ENCODE results near the gene PLA2G3.

Gene PLA2G3

GRCh38 chr22:31088233-31088986, 51.9 kb downstream of the PLA2G3 start:
- Histone ChIP-seq H3K4me1 (ENCODE audit: low read length) (peaks cover 22% of the 10 kb centered on the region), H3K36me3 (replicated peaks; ENCODE audit: low read depth, low read length) (peaks cover 5% of the 10 kb centered on the region), H3K27me3 (ENCODE audit: low read depth, low read length) (no peaks in the 10 kb centered on the region), H3K4me2 (ENCODE audit: low read length) (no peak overlapping the region), H3K9me3 (ENCODE audit: insufficient read depth, low read length) (no peaks in the 10 kb centered on the region), H3K9ac (ENCODE audit: low read length) (no peak overlapping the region), H4K20me1 (ENCODE audit: insufficient read depth, low read length) (no peaks in the 10 kb centered on the region), H3K79me2 (ENCODE audit: low read length) (peaks cover 12% of the 10 kb centered on the region), H2AFZ (ENCODE audit: low read depth, low read length) (no peak overlapping the region), H3K4me3 (ENCODE audit: low read length) (no peak overlapping the region), H3K27ac (ENCODE audit: low read length) (no peak overlapping the region)
- TF ChIP-seq CTCF (IDR thresholded peaks at IDR 0.05; ENCODE audit: low read depth, low read length) (no peak), EZH2phosphoT487 (IDR thresholded peaks at IDR 0.05; ENCODE audit: low read depth) (no peak)

GRCh38 chr22:31087744-31088215, 52.5 kb downstream of the PLA2G3 start:
- no peaks in the 10 kb centered on the region for H3K27me3 ChIP-seq (ENCODE audit: low read depth, low read length)
- no peak overlapping the region for H3K4me2 ChIP-seq (ENCODE audit: low read length)
- peaks cover 19% of the 10 kb centered on the region for H3K79me2 ChIP-seq (ENCODE audit: low read length)
- no peaks in the 10 kb centered on the region for H3K9me3 ChIP-seq (ENCODE audit: insufficient read depth, low read length)
- no peak for TF ChIP-seq CTCF (IDR thresholded peaks at IDR 0.05; ENCODE audit: low read depth, low read length)
- TF ChIP-seq EZH2phosphoT487 (IDR thresholded peaks at IDR 0.05; ENCODE audit: low read depth), result no peak
- peaks cover 5% of the 10 kb centered on the region for H3K36me3 ChIP-seq (replicated peaks; ENCODE audit: low read depth, low read length)
- H3K4me3 ChIP-seq (ENCODE audit: low read length), result no peak overlapping the region
- H2AFZ ChIP-seq (ENCODE audit: low read depth, low read length), result no peak overlapping the region
- H3K9ac ChIP-seq (ENCODE audit: low read length), result no peak overlapping the region
- no peak overlapping the region for H3K27ac ChIP-seq (ENCODE audit: low read length)
- H3K4me1 ChIP-seq (ENCODE audit: low read length), result peaks cover 28% of the 10 kb centered on the region
- no peaks in the 10 kb centered on the region for H4K20me1 ChIP-seq (ENCODE audit: insufficient read depth, low read length)

GRCh38 chr22:31086703-31087330, 53.5 kb downstream of the PLA2G3 start:
- Histone ChIP-seq H3K4me1 (ENCODE audit: low read length) (peaks cover 38% of the 10 kb centered on the region), H3K27me3 (ENCODE audit: low read depth, low read length) (no peaks in the 10 kb centered on the region), H3K36me3 (replicated peaks; ENCODE audit: low read depth, low read length) (peaks cover 1% of the 10 kb centered on the region), H3K9ac (ENCODE audit: low read length) (no peak overlapping the region), H4K20me1 (ENCODE audit: insufficient read depth, low read length) (no peaks in the 10 kb centered on the region), H2AFZ (ENCODE audit: low read depth, low read length) (no peak overlapping the region), H3K79me2 (ENCODE audit: low read length) (peaks cover 20% of the 10 kb centered on the region), H3K4me2 (ENCODE audit: low read length) (no peak overlapping the region), H3K4me3 (ENCODE audit: low read length) (no peak overlapping the region), H3K9me3 (ENCODE audit: insufficient read depth, low read length) (no peaks in the 10 kb centered on the region), H3K27ac (ENCODE audit: low read length) (no peak overlapping the region)
- no peak for TF ChIP-seq EZH2phosphoT487 (IDR thresholded peaks at IDR 0.05; ENCODE audit: low read depth)
- TF ChIP-seq CTCF (IDR thresholded peaks at IDR 0.05; ENCODE audit: low read depth, low read length), result no peak

- no peaks in the 10 kb centered on the region for H3K27me3 ChIP-seq (ENCODE audit: low read depth, low read length)
- peaks cover 41% of the 10 kb centered on the region for H3K4me1 ChIP-seq (ENCODE audit: low read length)
- H3K9ac ChIP-seq (ENCODE audit: low read length), result peak overlapping the region; percentile 99
- no peaks in the 10 kb centered on the region for H4K20me1 ChIP-seq (ENCODE audit: insufficient read depth, low read length)
- H2AFZ ChIP-seq (ENCODE audit: low read depth, low read length), result no peak overlapping the region
- peak overlapping the region; percentile 93 for H3K4me2 ChIP-seq (ENCODE audit: low read length)
- no peaks in the 10 kb centered on the region for H3K36me3 ChIP-seq (replicated peaks; ENCODE audit: low read depth, low read length)
- H3K79me2 ChIP-seq (ENCODE audit: low read length), result peaks cover 20% of the 10 kb centered on the region
- no peak overlapping the region for H3K27ac ChIP-seq (ENCODE audit: low read length)
- H3K4me3 ChIP-seq (ENCODE audit: low read length), result peak overlapping the region; percentile 95
- H3K9me3 ChIP-seq (ENCODE audit: insufficient read depth, low read length), result no peaks in the 10 kb centered on the region
- TF ChIP-seq CTCF (IDR thresholded peaks at IDR 0.05; ENCODE audit: low read depth, low read length), result no peak
- no peak for TF ChIP-seq EZH2phosphoT487 (IDR thresholded peaks at IDR 0.05; ENCODE audit: low read depth)
Measured at GRCh38 chr22:31085928-31086327, 54.4 kb downstream of the PLA2G3 start.

Data from OCI-LY3 (cell line).